NCI-H1105 treated with DMSO at 0.1 percent for 48 hours (cell line): Measurements from ENCODE around the gene MYADML2.
"Not testable (repeated sequence)": the region's sequence is repeated elsewhere in the genome, so short reads cannot be mapped to it uniquely, and the experiment has no call there.

Source experiments
- DNase-seq: peaks from one replicate; lab custom pipeline; 2025; lab: John Stamatoyannopoulos, UW

MYADML2 gene

GRCh38 chr17:81924557-81925532 is 22.2 kb downstream of the MYADML2 start:
- no peak for DNase-seq

- no peak for DNase-seq
Measured at GRCh38 chr17:81923302-81924260, 23.5 kb downstream of the MYADML2 start.

- no peak for DNase-seq
Measured at GRCh38 chr17:81922566-81923301, 24.3 kb downstream of the MYADML2 start.

- DNase-seq = no peak
Measured at GRCh38 chr17:81921996-81922565, 25.0 kb downstream of the MYADML2 start.

GRCh38 chr17:81921537-81921862 is 25.5 kb downstream of the MYADML2 start:
- DNase-seq = no peak

GRCh38 chr17:81920612-81921536 is 26.2 kb downstream of the MYADML2 start:
- no peak for DNase-seq

- DNase-seq = no peak
Measured at GRCh38 chr17:81918832-81919545, 28.0 kb downstream of the MYADML2 start.

- DNase-seq = not testable (repeated sequence)
Measured at GRCh38 chr17:81918333-81918669, 28.7 kb downstream of the MYADML2 start.

GRCh38 chr17:81917565-81918332 is 29.3 kb downstream of the MYADML2 start, which contains the start of gene SIRT7:
TSS of gene SIRT7 (minus strand) at chr17:81918176. CDS start at chr17:81918131, 45 bp downstream.
- peak; percentile 70 for DNase-seq

- DNase-seq = no peak
Measured at GRCh38 chr17:81916234-81917001, 30.6 kb downstream of the MYADML2 start.

- DNase-seq = no peak
Measured at GRCh38 chr17:81915331-81915730, 31.7 kb downstream of the MYADML2 start.

- DNase-seq = no peak
Measured at GRCh38 chr17:81914103-81914850, 32.8 kb downstream of the MYADML2 start.

- no peak for DNase-seq
Measured at GRCh38 chr17:81913394-81914102, 33.5 kb downstream of the MYADML2 start.

GRCh38 chr17:81912441-81913309 is 34.4 kb downstream of the MYADML2 start:
- no peak for DNase-seq

GRCh38 chr17:81911969-81912368 is 35.1 kb downstream of the MYADML2 start:
- no peak for DNase-seq
